WTC11 (cell line): ENCODE measurements around the gene HERC2. TPM values are rescaled to one million over a fixed set of nuclear protein-coding genes. Genes with fewer than 3 reads are reported as not detected.

Experiments
- ATAC-seq: fragments of 200-7000 bp; cut with Tn5 transposase; 2 replicates; pipeline ENCODE4 v1.10.0; 2021; ENCODE audit warnings: mild to moderate bottlenecking, moderate library complexity
- CTCF ChIA-PET: fragments of 300-600 bp; sonication (Branson Sonifier 250); formaldehyde crosslinking; loops from one replicate; lab custom pipeline; 2021; ENCODE audit warnings: antibody characterized with exemption; lab: Charles Lee
- POLR2A ChIA-PET: fragments of 350-600 bp; sonication (Branson Sonifier 250); formaldehyde crosslinking; loops from one replicate; lab custom pipeline; 2021; ENCODE audit warnings: antibody characterized with exemption; lab: Charles Lee
- DNase-seq: peaks from one replicate; pipeline ENCODE4 v3.0.0; 2021; ENCODE audit warnings: low spot score
- H3K27ac Mint-ChIP-seq: 2 replicates; pipeline ENCODE4 v1.8.0; 2021; ENCODE audit warnings: mixed read lengths
- H3K27me3 Mint-ChIP-seq: 2 replicates; pipeline ENCODE4 v1.8.0; 2021; ENCODE audit warnings: low read depth, mild to moderate bottlenecking, moderate library complexity, mixed read lengths
- H3K36me3 Mint-ChIP-seq: 2 replicates; pipeline ENCODE4 v1.8.0; 2021; ENCODE audit warnings: mixed read lengths
- H3K4me1 Mint-ChIP-seq: 2 replicates; pipeline ENCODE4 v1.8.0; 2022; ENCODE audit warnings: mixed read lengths
- H3K4me3 Mint-ChIP-seq: 2 replicates; pipeline ENCODE4 v1.8.0; 2021; ENCODE audit warnings: mild to moderate bottlenecking, moderate library complexity, mixed read lengths
- H3K9me3 Mint-ChIP-seq: 2 replicates; pipeline ENCODE4 v1.8.0; 2021; ENCODE audit warnings: mixed read lengths
- ARID4B ChIP-seq: sonication (generic); formaldehyde crosslinking; IDR thresholded peaks from 2 replicates; pipeline ENCODE4 v1.8.0; 2023; ENCODE audit warnings: missing genetic modification reagents, mild to moderate bottlenecking, borderline replicate concordance
- FOXJ3 ChIP-seq: sonication (generic); formaldehyde crosslinking; IDR thresholded peaks from 2 replicates; pipeline ENCODE4 v1.9.0; 2021; ENCODE audit warnings: missing genetic modification reagents, mild to moderate bottlenecking, borderline replicate concordance
- HMGA2 ChIP-seq: fragments of 250-450 bp; sonication (Bioruptor Pico); IDR thresholded peaks from 2 replicates; pipeline ENCODE4 v1.4.0; 2021; ENCODE audit warnings: mild to moderate bottlenecking, moderate library complexity
- JAZF1 ChIP-seq: fragments of 250-450 bp; sonication (Bioruptor Pico); IDR thresholded peaks from 2 replicates; pipeline ENCODE4 v1.9.0; 2021; ENCODE audit warnings: moderate library complexity, mild to moderate bottlenecking, inconsistent platforms
- MLX ChIP-seq: sonication (generic); formaldehyde crosslinking; IDR thresholded peaks from 2 replicates; pipeline ENCODE4 v1.8.1; 2023; ENCODE audit warnings: mild to moderate bottlenecking, missing genetic modification reagents, moderate library complexity
- NR2C2 ChIP-seq: sonication (generic); formaldehyde crosslinking; IDR thresholded peaks from 2 replicates; pipeline ENCODE4 v1.8.0; 2022; ENCODE audit warnings: mild to moderate bottlenecking, missing genetic modification reagents
- OVOL2 ChIP-seq: fragments of 250-450 bp; sonication (Bioruptor Pico); IDR thresholded peaks from 2 replicates; pipeline ENCODE4 v1.9.0; 2021; ENCODE audit warnings: mild to moderate bottlenecking, borderline replicate concordance
- SMAD4 ChIP-seq: sonication (generic); formaldehyde crosslinking; IDR thresholded peaks from 2 replicates; pipeline ENCODE4 v1.8.0; 2022; ENCODE audit warnings: mild to moderate bottlenecking, missing genetic modification reagents
- ZNF532 ChIP-seq: fragments of 250-450 bp; sonication (Bioruptor Pico); IDR thresholded peaks from 2 replicates; pipeline ENCODE4 v1.9.0; 2021; ENCODE audit warnings: mild to moderate bottlenecking, borderline replicate concordance
- total RNA-seq: library from RNA; stranded (reverse); gene quantifications from 3 replicates; pipeline ENCODE4 v1.2.3, GENCODE V29; 2021
- TF ChIP-seq, protein P1 (sequence below): sonication (generic); formaldehyde crosslinking; IDR thresholded peaks from 2 replicates; pipeline ENCODE4 v1.8.1; 2023; ENCODE audit warnings: mild to moderate bottlenecking, moderate library complexity, missing genetic modification reagents
- TF ChIP-seq, protein P2 (sequence below): fragments of 250-450 bp; sonication (Bioruptor Pico); conservative IDR thresholded peaks from 2 replicates; pipeline ENCODE4 v1.9.0; 2021; ENCODE audit warnings: mild to moderate bottlenecking

HERC2 gene
- total RNA-seq, 1 experiment from 2014 or later, result 81.5 TPM

DNA sequence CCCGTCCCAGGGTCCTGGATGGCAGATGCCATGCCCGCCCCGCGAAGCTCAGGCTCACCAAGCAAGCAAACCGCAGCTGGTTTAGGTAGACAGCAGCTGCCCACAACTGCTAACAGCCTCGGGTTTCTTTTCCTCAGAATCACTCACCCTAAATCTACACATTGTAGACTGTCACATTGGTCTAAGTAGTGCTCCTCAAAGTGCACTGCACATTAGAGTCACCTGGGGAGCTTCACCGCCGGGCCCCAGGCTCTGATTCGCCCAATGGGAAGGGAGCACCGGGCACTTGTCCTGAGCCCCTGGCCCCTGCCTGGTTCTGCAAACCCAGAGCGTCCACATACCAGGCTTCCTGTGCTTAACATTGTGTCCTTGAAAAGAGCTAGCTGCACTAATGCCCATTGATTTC lies 223.6 kb downstream of the HERC2 start:
- Mint-ChIP-seq H3K27me3 (peaks cover 91% of the 10 kb centered on the region), H3K4me1 (peaks cover 28% of the 10 kb centered on the region), H3K4me3 (peak overlapping the region; percentile 73), H3K9me3 (no peaks in the 10 kb centered on the region), H3K36me3 (peaks cover 2% of the 10 kb centered on the region; the same call in 1 of the 2 replicates), H3K27ac (no peak overlapping the region)
- no peak for TF ChIP-seq JAZF1 (CRISPR knock-in tag)
- ChIA-PET POLR2A (no interaction called here), CTCF (interaction anchor here (1.3 to 1.9 kb wide), 5 partner anchors 9 to 418 kb away, joined by 4 to 13 read pairs (median 10); no protein-coding TSS in a partner anchor)
- DNase-seq (no peak), ATAC-seq (no peak)

GRCh38 chr15:28097656-28098359 lies 224.2 kb downstream of the HERC2 start:
- ATAC-seq, result no peak
- TF ChIP-seq FOXJ3, result no peak
- TF ChIP-seq OVOL2 (CRISPR knock-in tag), result no peak
- no peak for TF ChIP-seq MLX (CRISPR knock-in tag)
- TF ChIP-seq, protein P1, sequence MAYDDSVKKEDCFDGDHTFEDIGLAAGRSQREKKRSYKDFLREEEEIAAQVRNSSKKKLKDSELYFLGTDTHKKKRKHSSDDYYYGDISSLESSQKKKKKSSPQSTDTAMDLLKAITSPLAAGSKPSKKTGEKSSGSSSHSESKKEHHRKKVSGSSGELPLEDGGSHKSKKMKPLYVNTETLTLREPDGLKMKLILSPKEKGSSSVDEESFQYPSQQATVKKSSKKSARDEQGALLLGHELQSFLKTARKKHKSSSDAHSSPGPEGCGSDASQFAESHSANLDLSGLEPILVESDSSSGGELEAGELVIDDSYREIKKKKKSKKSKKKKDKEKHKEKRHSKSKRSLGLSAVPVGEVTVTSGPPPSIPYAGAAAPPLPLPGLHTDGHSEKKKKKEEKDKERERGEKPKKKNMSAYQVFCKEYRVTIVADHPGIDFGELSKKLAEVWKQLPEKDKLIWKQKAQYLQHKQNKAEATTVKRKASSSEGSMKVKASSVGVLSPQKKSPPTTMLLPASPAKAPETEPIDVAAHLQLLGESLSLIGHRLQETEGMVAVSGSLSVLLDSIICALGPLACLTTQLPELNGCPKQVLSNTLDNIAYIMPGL (CRISPR knock-in tag), result no peak
- TF ChIP-seq HMGA2, result no peak
- TF ChIP-seq, protein P2, sequence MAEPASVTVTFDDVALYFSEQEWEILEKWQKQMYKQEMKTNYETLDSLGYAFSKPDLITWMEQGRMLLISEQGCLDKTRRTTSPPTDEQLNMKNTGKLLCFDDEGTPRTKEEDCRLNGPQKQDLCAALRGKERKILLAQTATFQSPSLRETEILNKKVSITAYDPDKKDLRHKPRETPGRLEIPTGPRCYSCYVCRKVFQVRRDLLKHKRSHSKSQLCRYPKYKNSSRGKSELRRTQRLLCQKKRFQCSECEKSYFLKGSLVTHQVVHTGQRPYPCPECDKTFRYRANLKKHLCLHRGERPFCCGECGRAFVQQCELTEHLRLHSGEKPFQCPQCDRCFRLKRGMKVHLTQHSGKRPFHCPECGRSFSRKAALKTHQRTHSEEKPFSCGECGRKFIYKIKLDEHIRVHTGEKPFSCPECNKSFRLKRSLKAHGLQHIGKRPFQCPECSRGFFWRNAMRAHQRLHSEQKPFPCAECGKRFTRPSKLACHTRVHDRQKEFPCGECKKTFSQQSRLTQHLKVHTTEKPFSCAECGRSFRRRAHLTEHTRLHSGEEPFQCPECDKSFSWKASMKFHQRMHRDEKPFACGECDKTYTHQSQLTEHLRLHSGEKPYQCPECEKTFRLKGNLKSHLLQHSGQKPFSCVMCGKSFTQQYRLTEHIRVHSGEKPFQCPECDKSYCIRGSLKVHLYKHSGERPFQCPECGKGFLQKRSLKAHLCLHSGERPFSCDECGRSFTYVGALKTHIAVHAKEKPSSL (CRISPR knock-in tag), result no peak
- TF ChIP-seq SMAD4 (CRISPR knock-in tag), result no peak
- TF ChIP-seq NR2C2 (CRISPR knock-in tag), result no peak
- TF ChIP-seq ZNF532 (CRISPR knock-in tag), result no peak
- no peak for TF ChIP-seq ARID4B (CRISPR knock-in tag)
- Mint-ChIP-seq H3K4me1 (peaks cover 28% of the 10 kb centered on the region), H3K4me3 (peak overlapping the region; percentile 73), H3K36me3 (peaks cover 2% of the 10 kb centered on the region; the same call in 1 of the 2 replicates), H3K9me3 (no peaks in the 10 kb centered on the region), H3K27ac (no peak overlapping the region), H3K27me3 (peaks cover 93% of the 10 kb centered on the region)
- DNase-seq, result no peak
- ChIA-PET POLR2A (no interaction called here), CTCF (interaction anchor here (1.5 to 4.0 kb wide), 6 partner anchors 10 to 417 kb away, joined by 4 to 20 read pairs (median 12); no protein-coding TSS in a partner anchor)
